Spleen (tissue), 7 donors: ENCODE results near the gene SAV1.

Source experiments
- POLR2A ChIP-seq, 3 donors: fragments of 450-650 bp; IDR thresholded peaks; one replicate each; pipeline ENCODE4 v1.5.1; 2017; ENCODE audit warnings: antibody characterized with exemption in 3 of 3, mild to moderate bottlenecking in 1 of 3
- TF ChIP-seq, protein P1 (sequence below), 11 experiments: fragments of 200-600 bp in 7 of 11; fragments of 450-650 bp in 4 of 11; sonication (generic) in 4 of 11; IDR thresholded peaks in 8 of 11; conservative IDR thresholded peaks in 3 of 11; 1 replicate in 7 of 11; 2 replicates in 4 of 11; pipeline versions ENCODE4 v1.4.0 to v1.8.0; 2016 to 2021; ENCODE audit warnings: antibody characterized with exemption in 11 of 11, inconsistent platforms in 4 of 11, mild to moderate bottlenecking in 1 of 11
- donor health status: DM: no; HTN: no; CAD: no; lungs with moderate emphysema.
- donor health status: DM: no; HTN: no; CAD: no.
- donor health status: DM: no; HTN: no; CAD: no.

DNA sequence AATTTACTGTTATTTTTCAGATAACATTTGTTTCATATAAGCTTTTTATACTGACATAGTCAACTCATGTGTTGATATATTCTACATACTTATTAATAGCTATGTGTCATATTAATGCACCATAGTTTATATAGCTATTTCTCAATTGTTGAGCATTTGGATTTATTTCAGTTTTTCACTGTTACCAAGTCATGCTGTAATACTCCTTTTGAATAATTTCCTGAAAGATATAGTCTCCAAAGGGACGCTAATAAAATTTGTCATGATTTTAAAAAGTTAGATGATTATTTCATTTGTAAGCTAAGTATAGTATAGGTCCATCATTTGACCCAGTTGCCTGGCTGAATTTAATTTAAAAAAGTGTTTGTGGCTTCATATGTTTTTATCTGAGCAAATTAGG lies 60.3 kb downstream of the SAV1 start:
- TF ChIP-seq, protein P1, sequence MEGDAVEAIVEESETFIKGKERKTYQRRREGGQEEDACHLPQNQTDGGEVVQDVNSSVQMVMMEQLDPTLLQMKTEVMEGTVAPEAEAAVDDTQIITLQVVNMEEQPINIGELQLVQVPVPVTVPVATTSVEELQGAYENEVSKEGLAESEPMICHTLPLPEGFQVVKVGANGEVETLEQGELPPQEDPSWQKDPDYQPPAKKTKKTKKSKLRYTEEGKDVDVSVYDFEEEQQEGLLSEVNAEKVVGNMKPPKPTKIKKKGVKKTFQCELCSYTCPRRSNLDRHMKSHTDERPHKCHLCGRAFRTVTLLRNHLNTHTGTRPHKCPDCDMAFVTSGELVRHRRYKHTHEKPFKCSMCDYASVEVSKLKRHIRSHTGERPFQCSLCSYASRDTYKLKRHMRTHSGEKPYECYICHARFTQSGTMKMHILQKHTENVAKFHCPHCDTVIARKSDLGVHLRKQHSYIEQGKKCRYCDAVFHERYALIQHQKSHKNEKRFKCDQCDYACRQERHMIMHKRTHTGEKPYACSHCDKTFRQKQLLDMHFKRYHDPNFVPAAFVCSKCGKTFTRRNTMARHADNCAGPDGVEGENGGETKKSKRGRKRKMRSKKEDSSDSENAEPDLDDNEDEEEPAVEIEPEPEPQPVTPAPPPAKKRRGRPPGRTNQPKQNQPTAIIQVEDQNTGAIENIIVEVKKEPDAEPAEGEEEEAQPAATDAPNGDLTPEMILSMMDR (IDR thresholded peaks at IDR 0.05 in 8 of 11, conservative IDR thresholded peaks at IDR 0.05 in 3 of 11) = no peak
- no peak for TF ChIP-seq POLR2A (IDR thresholded peaks at IDR 0.05)
